PC-9 (cell line): ENCODE data around the gene TRPM5.

Experiments
- EZH2 ChIP-seq: fragments of 200-600 bp; sonication (generic); IDR thresholded peaks from 2 replicates; pipeline ENCODE4 v1.8.0; 2017; ENCODE audit warnings: antibody characterized with exemption, low read depth
- TF ChIP-seq, protein P1 (sequence below): fragments of 200-600 bp; sonication (generic); conservative IDR thresholded peaks from 2 replicates; pipeline ENCODE4 v1.6.1; 2017; ENCODE audit warnings: mixed run types, antibody characterized with exemption, mild to moderate bottlenecking, moderate library complexity

- TF ChIP-seq, protein P1, sequence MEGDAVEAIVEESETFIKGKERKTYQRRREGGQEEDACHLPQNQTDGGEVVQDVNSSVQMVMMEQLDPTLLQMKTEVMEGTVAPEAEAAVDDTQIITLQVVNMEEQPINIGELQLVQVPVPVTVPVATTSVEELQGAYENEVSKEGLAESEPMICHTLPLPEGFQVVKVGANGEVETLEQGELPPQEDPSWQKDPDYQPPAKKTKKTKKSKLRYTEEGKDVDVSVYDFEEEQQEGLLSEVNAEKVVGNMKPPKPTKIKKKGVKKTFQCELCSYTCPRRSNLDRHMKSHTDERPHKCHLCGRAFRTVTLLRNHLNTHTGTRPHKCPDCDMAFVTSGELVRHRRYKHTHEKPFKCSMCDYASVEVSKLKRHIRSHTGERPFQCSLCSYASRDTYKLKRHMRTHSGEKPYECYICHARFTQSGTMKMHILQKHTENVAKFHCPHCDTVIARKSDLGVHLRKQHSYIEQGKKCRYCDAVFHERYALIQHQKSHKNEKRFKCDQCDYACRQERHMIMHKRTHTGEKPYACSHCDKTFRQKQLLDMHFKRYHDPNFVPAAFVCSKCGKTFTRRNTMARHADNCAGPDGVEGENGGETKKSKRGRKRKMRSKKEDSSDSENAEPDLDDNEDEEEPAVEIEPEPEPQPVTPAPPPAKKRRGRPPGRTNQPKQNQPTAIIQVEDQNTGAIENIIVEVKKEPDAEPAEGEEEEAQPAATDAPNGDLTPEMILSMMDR = no peak
- no peak for TF ChIP-seq EZH2
Observed at GRCh38 chr11:2434506-2435255, 9.6 kb downstream of the TRPM5 start.
